NOMO-1 (cell line): ENCODE results near the gene HSP90AB1.

Source experiments
- DNase-seq, 2 experiments: peaks; one replicate each; lab custom pipeline; 2025; ENCODE audit not compliant: unreplicated experiment in 2 of 2; lab: John Stamatoyannopoulos, UW

Gene HSP90AB1

GRCh38 chr6:44246663-44247337 lies at the start of gene HSP90AB1:
Gene HSP90AB1 (plus strand): TSS chr6:44247101. CDS start chr6:44248630, 1,529 bp downstream.
- DNase-seq, result peak; percentile 95

GRCh38 chr6:44198684-44199083 lies 48.2 kb upstream of the HSP90AB1 start:
- no peak for DNase-seq

GRCh38 chr6:44199883-44200282 lies 47.0 kb upstream of the HSP90AB1 start:
- no peak for DNase-seq

GRCh38 chr6:44201200-44201599 lies 45.7 kb upstream of the HSP90AB1 start:
- DNase-seq, result no peak

DNA sequence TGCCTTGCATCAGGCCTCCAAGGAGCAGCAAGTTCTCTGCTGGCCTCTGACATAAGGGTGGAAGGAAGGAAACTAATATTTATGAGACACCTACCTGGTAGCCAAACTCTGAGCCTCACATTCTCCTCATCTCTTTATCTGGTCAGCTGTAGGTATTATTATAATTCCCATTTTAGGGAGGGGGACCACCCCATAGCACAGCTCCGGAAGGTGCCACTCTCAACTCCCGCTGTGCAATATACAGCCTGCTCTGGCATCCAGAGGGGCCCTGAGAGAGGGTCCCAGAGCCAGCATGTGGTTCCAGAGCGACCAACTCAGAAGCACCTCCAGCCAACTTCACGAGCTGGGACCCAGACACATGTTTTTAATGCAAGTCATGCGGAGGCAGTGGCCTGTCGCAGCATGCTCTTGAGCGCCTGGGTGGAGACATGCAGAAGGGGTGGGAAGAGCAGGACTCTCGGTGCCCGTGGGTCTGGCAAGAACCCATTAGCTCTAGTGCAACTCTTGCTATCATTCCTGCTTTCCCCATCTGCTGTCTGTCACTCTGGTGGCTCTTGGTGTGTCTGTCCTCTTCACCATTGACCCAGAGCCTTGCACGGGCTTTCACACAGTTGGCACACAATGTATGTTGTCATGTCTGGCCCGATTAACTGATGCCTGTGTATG lies 45.1 kb upstream of the HSP90AB1 start:
- DNase-seq, result no peak

DNA sequence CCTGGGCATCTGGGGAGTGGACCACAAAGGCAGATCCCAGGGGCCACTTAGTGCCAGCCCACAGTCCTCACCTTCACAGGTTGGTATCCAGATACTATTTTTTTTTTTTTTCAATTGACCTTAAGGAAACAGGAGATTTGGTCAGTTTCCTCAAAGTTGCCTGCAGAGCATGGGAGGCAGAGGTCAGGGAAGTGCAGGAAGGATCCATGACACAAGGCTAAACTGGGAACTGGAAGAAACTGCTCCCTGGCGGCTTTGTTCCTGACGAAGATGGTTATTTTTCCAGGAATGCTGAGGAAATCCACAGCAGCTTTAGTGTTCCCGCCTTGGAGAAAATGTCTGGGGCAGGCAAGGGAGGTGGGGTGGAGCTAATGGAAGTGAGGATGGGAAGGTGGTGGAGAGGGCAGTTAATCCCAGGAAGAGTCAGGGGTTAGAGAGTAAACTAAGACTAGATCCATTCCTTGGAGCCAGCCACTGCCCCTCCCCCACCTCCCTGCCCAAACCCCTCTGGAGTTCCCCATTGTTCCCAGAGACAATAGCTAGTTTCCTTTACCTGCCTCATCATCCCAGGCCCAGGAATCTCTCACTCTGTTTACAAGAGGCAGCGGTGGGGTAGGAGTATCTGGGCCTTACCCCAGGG lies 44.4 kb upstream of the HSP90AB1 start:
- no peak for DNase-seq

- DNase-seq, result no peak
Observed at GRCh38 chr6:44202972-44203750, 43.7 kb upstream of the HSP90AB1 start.

GRCh38 chr6:44203955-44204354 lies 42.9 kb upstream of the HSP90AB1 start:
- peak; percentile 6 to 34 for DNase-seq

DNA sequence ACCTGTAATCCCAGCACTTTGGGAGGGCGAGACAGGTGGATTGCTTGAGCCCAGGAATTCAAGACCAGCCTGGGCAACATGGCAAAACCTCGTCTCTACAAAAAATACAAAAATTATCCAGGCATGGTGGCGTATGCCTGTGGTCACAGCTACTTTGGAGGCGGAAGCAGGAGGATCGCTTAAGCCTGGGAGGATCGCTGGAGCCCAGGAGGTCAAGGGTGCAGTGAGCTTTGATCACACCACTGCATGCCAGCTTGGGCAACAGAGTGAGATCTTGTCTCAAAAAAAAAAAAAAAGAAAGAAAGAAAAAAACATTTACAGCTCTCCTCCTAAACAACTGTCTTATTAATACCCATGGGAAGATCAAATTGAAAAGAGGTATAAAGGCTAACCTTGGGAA lies 38.9 kb upstream of the HSP90AB1 start:
- DNase-seq, result no peak

DNA sequence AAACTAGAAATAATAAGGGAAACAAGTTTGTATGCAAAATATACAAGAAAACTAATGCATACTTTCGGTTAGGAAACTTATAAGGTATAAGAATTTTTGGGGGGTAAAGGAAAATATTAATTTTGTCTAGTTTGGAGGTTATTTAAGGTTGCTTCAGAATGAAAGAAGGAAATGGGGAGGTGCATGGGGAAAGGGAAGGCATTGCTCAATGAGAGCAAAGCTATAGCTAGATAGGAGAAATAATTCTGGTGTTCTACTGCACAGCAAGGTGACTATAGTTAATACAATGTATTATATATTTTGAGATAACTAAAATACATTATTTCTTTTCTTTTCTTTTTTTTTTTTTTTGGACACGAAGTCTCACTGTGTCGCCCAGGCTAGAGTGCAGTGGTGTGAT lies 35.6 kb upstream of the HSP90AB1 start:
- peak; percentile 24 to 72 for DNase-seq

GRCh38 chr6:44214307-44214706 lies 32.6 kb upstream of the HSP90AB1 start:
- DNase-seq, result no peak

GRCh38 chr6:44216677-44217331 lies 30.1 kb upstream of the HSP90AB1 start, which contains the start of gene MYMX:
Gene MYMX (plus strand): TSS chr6:44216926. CDS start chr6:44217472, 546 bp downstream.
- DNase-seq, result no peak

- no peak for DNase-seq
Observed at GRCh38 chr6:44217332-44218143, 29.4 kb upstream of the HSP90AB1 start.

DNA sequence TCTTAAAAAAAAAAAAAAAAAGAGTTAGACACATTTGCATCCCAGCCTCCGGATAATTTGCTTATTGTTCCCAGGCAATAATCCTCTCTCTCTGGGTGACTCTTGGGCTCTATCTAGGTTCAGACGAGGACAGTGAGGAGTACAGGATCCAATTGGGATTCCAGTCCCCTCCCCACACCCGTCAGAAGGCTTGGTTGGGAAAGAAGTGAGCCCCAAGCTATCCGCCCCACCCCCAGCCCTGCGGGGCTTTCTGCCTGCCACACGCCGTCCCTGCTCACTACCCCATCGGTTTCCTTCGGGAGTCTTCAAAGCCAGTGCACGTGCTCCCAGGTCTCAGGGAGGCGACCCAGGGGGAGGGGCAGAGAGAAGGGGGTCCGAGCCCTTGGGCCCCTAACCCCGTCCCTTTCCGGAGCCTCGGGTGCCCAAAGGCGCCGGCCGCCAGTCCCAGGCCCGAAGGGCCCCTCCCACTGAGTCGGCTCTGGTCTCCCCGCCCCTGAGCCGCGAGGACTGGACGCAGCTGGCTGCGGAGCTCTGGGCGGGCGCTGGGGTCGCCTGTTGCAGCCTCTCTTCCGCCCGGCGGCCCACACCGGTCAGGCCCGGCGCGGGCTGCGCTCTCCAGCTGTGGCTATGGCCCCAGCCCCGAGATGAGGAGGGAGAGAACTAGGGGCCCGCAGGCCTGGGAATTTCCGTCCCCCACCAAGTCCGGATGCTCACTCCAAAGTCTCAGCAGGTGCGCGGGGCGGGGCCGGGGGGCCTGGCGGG lies 27.7 kb upstream of the HSP90AB1 start:
- DNase-seq, result peak; percentile 79 to 80

DNA sequence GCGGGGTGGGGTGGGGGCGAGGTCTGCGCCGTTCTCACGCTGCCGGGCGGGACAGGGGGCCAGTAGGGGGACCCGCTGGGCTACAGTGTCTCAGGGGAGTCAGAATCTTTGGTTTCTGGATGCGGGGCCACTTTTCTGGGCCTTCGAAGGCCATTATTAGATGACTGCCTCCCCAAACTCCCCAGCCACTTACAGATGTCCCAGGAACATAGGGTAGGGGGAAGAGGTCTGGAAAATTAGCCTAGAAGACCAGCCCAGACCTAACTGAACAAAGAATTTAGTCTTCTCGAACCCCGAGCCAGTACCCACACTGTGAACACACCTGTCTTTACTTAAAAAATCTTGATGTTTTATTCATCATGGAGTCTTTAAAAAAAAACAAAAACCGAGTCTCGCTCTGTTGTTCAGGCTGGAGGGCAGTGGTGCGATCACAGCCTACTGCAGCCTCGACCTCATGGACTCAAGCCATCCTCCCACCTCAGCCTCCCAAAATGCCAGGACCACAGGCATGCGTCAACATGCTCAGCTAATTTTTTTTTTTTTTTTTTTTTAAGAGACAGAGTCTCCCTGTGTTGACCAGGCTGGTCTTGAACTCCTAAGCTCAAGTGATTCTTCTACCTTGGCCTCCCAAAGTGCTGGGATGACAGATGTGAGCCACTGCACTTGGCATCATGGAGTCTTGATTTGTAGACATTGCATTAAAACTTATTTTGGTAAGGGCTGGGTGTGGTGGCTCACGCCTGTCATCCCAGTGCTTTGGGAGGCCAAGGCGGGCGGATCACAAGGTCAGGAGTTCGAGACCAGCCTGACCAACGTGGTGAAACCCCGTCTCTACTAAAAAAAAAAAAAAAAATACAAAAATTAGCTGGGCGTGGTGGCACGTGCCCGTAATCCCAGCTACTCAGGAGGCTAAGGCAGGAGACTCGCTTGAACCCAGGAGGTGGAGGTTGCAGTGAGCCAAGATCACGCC lies 26.8 kb upstream of the HSP90AB1 start:
- DNase-seq, result no peak

- no peak for DNase-seq
Observed at GRCh38 chr6:44220913-44221290, 26.0 kb upstream of the HSP90AB1 start.

DNA sequence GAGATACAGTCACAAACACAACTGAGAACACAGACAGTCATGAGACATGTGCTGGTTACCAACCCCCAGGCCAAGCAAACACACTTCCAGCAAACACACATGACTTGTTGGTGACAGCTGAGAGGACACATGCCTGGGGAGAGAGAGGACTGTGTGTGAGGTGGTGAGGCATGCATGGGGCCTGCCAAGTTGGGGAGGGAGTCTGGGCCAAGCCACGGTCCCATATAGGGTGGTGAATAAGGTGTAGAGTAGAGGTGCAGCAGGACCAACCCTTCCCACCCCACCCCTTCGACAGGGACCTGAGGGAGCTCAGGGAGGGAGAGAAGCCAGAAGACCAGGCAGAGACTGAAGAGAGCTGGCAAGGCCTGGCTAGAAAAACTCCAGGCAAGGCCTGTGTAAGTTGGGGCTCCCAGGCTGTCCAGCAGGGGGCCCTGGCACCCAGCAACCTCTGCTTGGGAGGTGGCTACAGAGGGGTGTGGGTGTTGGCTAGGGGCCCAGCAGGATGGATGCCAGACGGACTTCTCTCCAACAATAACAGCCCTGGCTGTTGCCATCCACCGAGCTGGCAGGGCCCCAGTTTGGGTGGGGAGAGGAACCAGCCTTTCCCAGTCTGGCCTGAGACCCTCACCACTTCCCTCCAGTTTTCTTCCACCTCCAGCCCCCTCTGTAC lies 25.5 kb upstream of the HSP90AB1 start:
- DNase-seq, result peak; percentile 68 to 70
